Calu3 (cell line): ENCODE results near the gene S100A2. TPM values are rescaled to one million over a fixed set of nuclear protein-coding genes. Genes with fewer than 3 reads are reported as not detected.
"Not testable (repeated sequence)": the region's sequence is repeated elsewhere in the genome, so short reads cannot be mapped to it uniquely, and the experiment has no call there.

Experiments used
- BruUV-seq: library from RNA; stranded (reverse); fragments of 400-500 nt; replicated peaks from 2 replicates; lab custom pipeline; 2021; lab: Mats Ljungman, UMichigan
- CTCF ChIA-PET: fragments of 300-600 bp; sonication (Branson Sonifier 250); formaldehyde crosslinking; loops from one replicate; lab custom pipeline; 2022; ENCODE audit warnings: antibody characterized with exemption; lab: Charles Lee
- DNase-seq: peaks from one replicate; pipeline ENCODE4 v3.0.0; 2022
- H3K27ac Mint-ChIP-seq: one replicate; pipeline ENCODE4 v1.8.0; 2022; ENCODE audit warnings: mixed read lengths; ENCODE audit not compliant: unreplicated experiment
- H3K27me3 Mint-ChIP-seq: one replicate; pipeline ENCODE4 v1.8.0; 2022; ENCODE audit warnings: mixed read lengths; ENCODE audit not compliant: unreplicated experiment
- H3K36me3 Mint-ChIP-seq: one replicate; pipeline ENCODE4 v1.8.0; 2022; ENCODE audit warnings: mild to moderate bottlenecking, moderate library complexity, mixed read lengths; ENCODE audit not compliant: insufficient read depth, unreplicated experiment
- H3K4me1 Mint-ChIP-seq: one replicate; pipeline ENCODE4 v1.8.0; 2022; ENCODE audit warnings: mild to moderate bottlenecking, low read depth, mixed read lengths; ENCODE audit not compliant: unreplicated experiment
- H3K4me3 Mint-ChIP-seq: one replicate; pipeline ENCODE4 v1.8.0; 2022; ENCODE audit warnings: mild to moderate bottlenecking, low read depth, moderate library complexity, mixed read lengths; ENCODE audit not compliant: unreplicated experiment
- H3K9me3 Mint-ChIP-seq: one replicate; pipeline ENCODE4 v1.8.0; 2022; ENCODE audit warnings: low read depth, mixed read lengths; ENCODE audit not compliant: unreplicated experiment
- CTCF ChIP-seq: fragments of 200-600 bp; IDR thresholded peaks from one replicate; pipeline ENCODE4 v1.8.0; 2022; ENCODE audit warnings: antibody characterized with exemption; ENCODE audit not compliant: unreplicated experiment
- intact Hi-C: fragments of 100-400 bp; cut with micrococcal nuclease; formaldehyde crosslinking; loops from one replicate; pipeline ENCODE4 v1.10.0; 2022; ENCODE audit not compliant: unreplicated experiment
- total RNA-seq: library from RNA; stranded (reverse); gene quantifications from 2 replicates; pipeline ENCODE4 v1.2.3, GENCODE V29; 2022

The S100A2 gene
- total RNA-seq, 1 experiment from 2014 or later: 11.1 TPM

DNA sequence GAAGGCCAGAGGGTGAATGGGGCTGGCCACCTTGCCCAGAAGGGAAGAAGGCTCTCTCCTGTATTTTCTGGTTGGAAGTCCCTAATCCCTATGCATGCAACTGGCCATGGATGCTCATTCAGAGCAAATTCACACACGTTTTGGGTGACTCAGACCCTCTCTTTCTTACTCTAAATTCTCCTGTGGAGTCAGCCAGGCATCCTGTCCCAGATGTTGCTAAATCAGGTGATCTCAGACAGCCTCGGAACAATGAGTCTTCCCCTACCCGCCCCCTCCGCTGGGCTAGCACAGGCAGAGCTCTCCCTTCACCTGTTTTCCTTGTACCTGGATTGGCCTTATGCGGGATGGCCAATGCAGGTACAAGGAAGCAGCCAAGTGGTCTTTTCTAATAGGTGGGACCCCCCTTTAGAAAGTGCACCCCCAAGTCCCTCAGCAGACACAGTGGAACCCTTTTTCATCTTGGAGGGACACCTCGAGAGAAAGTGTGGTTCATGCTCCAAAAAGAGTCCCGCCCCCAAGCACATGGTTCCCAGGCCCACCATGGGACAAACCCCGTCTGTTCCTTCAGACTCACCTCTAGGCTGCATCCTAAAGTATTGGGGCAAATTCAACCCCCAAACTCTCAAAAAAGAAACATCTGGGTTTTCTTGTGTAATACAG, 38.5 kb downstream of the S100A2 start:
- BruUV-seq: no TSS peak
- no peak for TF ChIP-seq CTCF
- no peaks in the 10 kb centered on the region for H3K27me3 Mint-ChIP-seq
- DNase-seq: no peak
- no peaks in the 10 kb centered on the region for H3K9me3 Mint-ChIP-seq
- H3K36me3 Mint-ChIP-seq: peaks cover 18% of the 10 kb centered on the region
- CTCF ChIA-PET: interaction anchor here (2.0 kb wide), 1 partner anchor 41 kb away, joined by 5 read pairs; no protein-coding TSS in a partner anchor
- no peak overlapping the region for H3K4me3 Mint-ChIP-seq
- H3K27ac Mint-ChIP-seq: no peak overlapping the region
- intact Hi-C loops: no loop called here
- peaks cover 20% of the 10 kb centered on the region for H3K4me1 Mint-ChIP-seq

DNA sequence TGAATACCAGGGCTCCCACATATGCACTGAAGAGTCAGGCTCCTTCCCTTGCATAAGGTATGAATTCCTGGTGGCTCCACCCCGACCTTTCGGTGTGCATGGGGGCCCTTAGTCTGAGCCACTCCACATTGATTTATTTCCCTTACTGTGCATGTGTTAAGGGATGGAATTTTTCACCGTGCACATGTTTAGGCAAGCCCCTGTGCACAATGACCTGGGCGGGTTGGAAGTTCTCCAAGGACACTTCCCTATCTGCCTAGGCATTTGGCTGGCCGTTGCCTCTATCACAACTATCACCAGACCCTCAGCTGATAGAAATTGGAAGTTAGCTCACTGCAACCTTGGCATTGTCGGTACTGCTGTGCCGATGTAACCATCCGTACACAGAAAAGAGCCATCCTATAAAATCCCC, 39.5 kb downstream of the S100A2 start:
- no peak for DNase-seq
- Mint-ChIP-seq H3K9me3 (no peaks in the 10 kb centered on the region), H3K27me3 (no peaks in the 10 kb centered on the region), H3K4me1 (peaks cover 18% of the 10 kb centered on the region), H3K36me3 (peaks cover 21% of the 10 kb centered on the region), H3K4me3 (no peak overlapping the region), H3K27ac (no peak overlapping the region)
- no peak for TF ChIP-seq CTCF
- CTCF ChIA-PET: interaction anchor here (1.6 to 2.0 kb wide), 2 partner anchors 11 to 42 kb away, joined by 5 to 11 read pairs; no protein-coding TSS in a partner anchor
- intact Hi-C loops: no loop called here
- BruUV-seq: no TSS peak

GRCh38 chr1:153525088-153525728, 40.4 kb downstream of the S100A2 start:
- intact Hi-C loops: no loop called here
- TF ChIP-seq CTCF: no peak
- Mint-ChIP-seq H3K9me3 (no peaks in the 10 kb centered on the region), H3K4me3 (no peak overlapping the region), H3K36me3 (peaks cover 16% of the 10 kb centered on the region), H3K27ac (no peak overlapping the region), H3K27me3 (no peaks in the 10 kb centered on the region), H3K4me1 (peaks cover 28% of the 10 kb centered on the region)
- CTCF ChIA-PET: interaction anchor here (0.7 to 1.6 kb wide), 3 partner anchors 10 to 1365 kb away, joined by 3 to 11 read pairs (median 6); no protein-coding TSS in a partner anchor
- no TSS peak for BruUV-seq
- DNase-seq: no peak

GRCh38 chr1:153522353-153523048, 43.1 kb downstream of the S100A2 start:
- BruUV-seq, DNase-seq, H3K27me3 Mint-ChIP-seq, CTCF ChIA-PET, H3K27ac Mint-ChIP-seq, intact Hi-C loops, H3K4me3 Mint-ChIP-seq, H3K9me3 Mint-ChIP-seq: not testable (repeated sequence)
- H3K36me3 Mint-ChIP-seq: peaks cover 25% of the 10 kb centered on the region
- peaks cover 50% of the 10 kb centered on the region for H3K4me1 Mint-ChIP-seq

- BruUV-seq: not testable (repeated sequence)
- peaks cover 47% of the 10 kb centered on the region for H3K4me1 Mint-ChIP-seq
Measured at GRCh38 chr1:153521808-153522207, 43.8 kb downstream of the S100A2 start.

More at GRCh38 chr1:153521808-153522207, 43.8 kb downstream of the S100A2 start:
- intact Hi-C loops, H3K27ac Mint-ChIP-seq, H3K9me3 Mint-ChIP-seq, H3K4me3 Mint-ChIP-seq, DNase-seq, H3K27me3 Mint-ChIP-seq: not testable (repeated sequence)
- H3K36me3 Mint-ChIP-seq: peaks cover 21% of the 10 kb centered on the region
- CTCF ChIA-PET: interaction anchor here (1.3 to 2.5 kb wide), 5 partner anchors 11 to 150 kb away, joined by 4 to 14 read pairs (median 7); partner anchors contain the start of genes CHTOP and S100A13
